GM13976 (cell line): ENCODE results near the gene CIRBP.

Source experiments
- DNase-seq: peaks from one replicate; pipeline ENCODE4 v3.0.0; 2012; ENCODE audit warnings: low spot score
- in situ Hi-C: fragments of 300-500 bp; cut with MboI; formaldehyde crosslinking; loops from one replicate; pipeline ENCODE4 v1.12.0; 2022; ENCODE audit warnings: low sequenced_read_pairs, mixed read lengths, inconsistent platforms; ENCODE audit not compliant: unreplicated experiment
- TF ChIP-seq, protein P1 (sequence below): IDR thresholded peaks from 2 replicates; pipeline ENCODE4 v1.5.1; 2012; ENCODE audit warnings: borderline replicate concordance, mild to moderate bottlenecking; ENCODE audit not compliant: insufficient read depth; ENCODE audit errors: extremely low read depth, missing control alignments, control extremely low read depth

CIRBP gene

DNA sequence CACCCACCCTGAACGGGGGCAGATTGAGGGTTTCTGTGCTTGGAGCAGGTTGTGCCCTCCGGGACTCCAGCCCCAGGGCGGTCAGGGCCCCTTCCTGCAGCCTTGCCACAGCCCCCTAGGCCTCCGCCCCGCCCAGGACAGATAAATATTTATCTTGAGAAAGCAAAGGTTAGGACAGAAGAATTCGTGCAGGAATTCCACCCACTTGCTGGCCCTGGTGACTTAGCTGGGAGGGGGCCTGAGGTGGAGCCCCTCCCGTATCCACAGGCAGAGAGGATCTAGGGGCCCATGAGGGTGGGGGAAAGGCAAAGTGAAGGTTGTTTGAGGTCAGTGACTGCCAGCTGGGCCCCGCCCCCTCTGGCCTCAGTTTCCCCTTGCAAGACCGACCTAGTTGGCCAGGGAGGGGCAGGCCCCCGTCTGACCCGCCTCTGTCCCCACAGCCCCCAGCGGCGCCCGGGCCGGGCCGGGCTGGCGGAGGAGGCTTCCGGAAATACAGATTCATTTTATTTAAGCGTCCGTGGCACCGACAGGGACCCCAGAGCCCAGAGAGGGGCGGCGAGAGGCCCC, 15.5 kb upstream of the CIRBP start:
- TF ChIP-seq, protein P1, sequence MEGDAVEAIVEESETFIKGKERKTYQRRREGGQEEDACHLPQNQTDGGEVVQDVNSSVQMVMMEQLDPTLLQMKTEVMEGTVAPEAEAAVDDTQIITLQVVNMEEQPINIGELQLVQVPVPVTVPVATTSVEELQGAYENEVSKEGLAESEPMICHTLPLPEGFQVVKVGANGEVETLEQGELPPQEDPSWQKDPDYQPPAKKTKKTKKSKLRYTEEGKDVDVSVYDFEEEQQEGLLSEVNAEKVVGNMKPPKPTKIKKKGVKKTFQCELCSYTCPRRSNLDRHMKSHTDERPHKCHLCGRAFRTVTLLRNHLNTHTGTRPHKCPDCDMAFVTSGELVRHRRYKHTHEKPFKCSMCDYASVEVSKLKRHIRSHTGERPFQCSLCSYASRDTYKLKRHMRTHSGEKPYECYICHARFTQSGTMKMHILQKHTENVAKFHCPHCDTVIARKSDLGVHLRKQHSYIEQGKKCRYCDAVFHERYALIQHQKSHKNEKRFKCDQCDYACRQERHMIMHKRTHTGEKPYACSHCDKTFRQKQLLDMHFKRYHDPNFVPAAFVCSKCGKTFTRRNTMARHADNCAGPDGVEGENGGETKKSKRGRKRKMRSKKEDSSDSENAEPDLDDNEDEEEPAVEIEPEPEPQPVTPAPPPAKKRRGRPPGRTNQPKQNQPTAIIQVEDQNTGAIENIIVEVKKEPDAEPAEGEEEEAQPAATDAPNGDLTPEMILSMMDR: no peak
- in situ Hi-C loops: no loop called here
- DNase-seq: no peak

DNA sequence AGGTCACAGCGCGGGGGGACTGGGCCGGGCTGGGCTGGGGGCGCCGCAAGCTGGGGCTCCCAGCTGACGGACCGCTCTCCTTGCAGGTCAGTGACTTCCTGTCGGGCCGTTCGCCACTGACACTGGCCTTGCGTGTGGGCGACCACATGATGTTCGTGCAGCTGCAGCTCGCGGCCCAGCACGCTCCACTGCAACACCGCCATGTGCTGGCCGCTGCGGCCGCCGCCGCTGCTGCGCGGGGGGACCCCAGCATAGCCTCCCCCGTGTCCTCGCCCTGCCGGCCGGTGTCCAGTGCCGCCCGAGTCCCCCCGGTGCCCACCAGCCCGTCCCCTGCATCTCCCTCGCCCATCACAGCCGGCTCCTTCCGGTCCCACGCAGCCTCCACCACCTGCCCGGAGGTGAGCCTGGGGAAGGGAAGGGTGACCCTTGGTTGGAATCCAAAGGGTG, 15.0 kb upstream of the CIRBP start:
- in situ Hi-C loops: no loop called here
- TF ChIP-seq, protein P1: no peak
- DNase-seq: no peak

DNA sequence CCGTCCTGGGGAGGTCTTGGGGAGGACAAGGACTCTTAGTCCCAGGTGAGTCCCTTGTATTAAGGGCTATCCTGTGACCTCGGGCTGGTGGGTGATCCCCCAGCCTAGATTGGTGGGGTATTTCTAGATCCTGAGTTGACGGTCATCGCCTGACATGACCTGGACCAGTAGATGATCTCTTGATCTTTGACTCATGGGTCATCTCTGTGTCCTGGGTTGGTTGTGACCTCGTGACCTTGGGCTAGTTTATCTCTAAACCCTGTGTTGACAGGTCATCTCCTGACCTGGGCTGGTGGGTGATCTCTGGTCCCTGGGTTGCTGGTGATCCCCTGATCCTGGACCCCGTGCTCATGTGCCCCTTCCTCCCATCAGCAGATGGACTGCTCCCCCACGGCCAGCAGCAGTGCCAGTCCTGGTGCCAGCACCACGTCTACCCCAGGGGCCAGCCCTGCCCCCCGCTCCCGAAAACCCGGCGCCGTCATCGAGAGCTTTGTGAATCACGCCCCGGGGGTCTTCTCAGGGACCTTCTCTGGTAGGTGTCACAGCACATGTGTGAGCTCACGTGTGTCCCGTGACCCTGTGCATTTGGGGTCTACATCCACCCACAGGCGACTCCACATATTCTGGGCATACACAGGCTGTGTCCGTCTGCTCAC, 14.5 kb upstream of the CIRBP start:
- TF ChIP-seq, protein P1: no peak
- DNase-seq: no peak
- in situ Hi-C loops: no loop called here

DNA sequence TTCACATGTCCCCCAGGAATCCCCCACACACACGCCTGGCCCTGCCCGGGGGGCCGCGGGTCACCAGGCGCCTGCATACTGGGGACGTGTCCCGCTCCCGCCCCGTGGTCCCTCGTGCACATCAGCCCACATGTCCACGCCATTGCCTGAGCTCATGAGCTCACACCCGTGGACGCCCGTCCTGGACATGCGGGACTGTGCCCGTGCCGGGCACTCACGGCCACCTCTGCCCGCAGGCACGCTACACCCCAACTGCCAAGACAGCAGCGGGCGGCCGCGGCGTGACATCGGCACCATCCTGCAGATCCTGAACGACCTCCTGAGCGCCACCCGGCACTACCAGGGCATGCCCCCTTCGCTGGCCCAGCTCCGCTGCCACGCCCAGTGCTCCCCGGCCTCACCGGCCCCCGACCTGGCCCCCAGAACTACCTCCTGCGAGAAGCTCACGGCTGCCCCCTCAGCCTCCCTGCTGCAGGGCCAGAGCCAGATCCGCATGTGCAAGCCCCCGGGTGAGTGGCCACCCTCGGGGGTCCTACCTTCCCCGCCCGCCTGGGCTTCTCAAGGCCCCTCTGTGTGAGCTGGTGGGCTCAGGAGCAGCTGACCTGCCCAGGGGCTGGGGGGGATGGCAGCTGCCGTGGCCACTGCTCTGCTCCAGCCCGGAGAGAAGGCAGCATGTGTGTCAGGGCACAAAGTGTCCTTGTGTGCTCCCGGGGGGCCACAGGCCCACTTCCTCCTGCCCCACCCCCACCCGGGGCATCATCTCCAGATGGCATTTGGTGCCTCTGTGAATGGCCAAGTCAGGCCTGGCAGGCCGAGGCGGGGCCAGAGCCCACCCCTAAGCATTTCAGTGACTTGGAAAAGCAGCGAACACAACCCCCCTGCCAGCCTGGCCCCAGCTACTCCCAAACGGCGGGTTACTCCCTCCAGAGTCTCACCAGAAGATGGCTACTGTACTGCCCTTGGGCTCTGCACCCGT, 13.7 kb upstream of the CIRBP start:
- in situ Hi-C loops: no loop called here
- TF ChIP-seq, protein P1: no peak
- no peak for DNase-seq

DNA sequence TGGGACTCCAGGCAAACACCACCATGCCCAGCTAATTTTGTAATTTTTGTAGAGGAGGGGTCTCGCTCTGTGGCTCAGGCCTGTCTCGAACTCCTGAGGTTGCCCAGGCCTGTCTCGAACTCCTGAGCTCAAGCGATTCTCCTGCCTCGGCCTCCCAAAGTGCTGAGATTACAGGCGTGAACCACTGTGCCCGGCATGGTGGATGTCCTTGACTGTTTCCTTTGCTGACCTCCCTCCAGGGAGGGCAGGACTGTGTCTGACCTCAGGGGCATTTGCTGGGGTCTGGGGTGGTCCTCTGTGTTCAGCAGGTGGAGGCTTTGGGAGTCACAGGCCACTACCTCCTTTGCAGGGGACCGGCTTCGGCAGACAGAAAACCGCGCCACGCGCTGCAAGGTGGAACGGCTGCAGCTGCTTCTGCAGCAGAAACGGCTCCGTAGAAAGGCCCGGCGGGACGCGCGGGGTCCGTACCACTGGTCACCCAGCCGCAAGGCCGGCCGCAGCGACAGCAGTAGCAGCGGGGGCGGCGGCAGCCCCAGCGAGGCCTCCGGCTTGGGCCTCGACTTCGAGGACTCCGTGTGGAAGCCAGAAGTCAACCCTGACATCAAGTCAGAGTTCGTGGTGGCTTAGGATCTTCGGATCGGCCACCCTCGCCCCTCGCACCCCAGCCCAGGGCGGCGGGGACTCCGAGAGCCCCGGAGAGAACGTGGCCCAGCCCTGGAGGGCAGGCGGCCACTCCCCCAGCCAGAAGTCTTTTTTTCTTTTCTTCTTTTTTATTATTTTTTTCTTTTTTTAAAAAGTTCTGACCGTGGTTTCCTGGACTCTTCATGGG, 12.3 kb upstream of the CIRBP start:
- in situ Hi-C loops: no loop called here
- no peak for DNase-seq
- TF ChIP-seq, protein P1: no peak
